ENCODE measurements around the gene SEMA5A.

GRCh38 chr5:9505225-9505624 is 40.6 kb downstream of the SEMA5A start:
- no peak for TF ChIP-seq POLR2AphosphoS5 (IDR thresholded peaks at IDR 0.05; ENCODE audit: low read depth)
- TF ChIP-seq CTCF (IDR thresholded peaks at IDR 0.05; ENCODE audit: insufficient read depth, low read length) = no peak
- no peak for TF ChIP-seq SPI1 (IDR thresholded peaks at IDR 0.05; ENCODE audit: borderline replicate concordance, low read depth)
- TF ChIP-seq REST (IDR thresholded peaks at IDR 0.05; ENCODE audit: insufficient replicate concordance, low read depth) = no peak
- no peak for TF ChIP-seq GABPA (IDR thresholded peaks at IDR 0.05; ENCODE audit: low read depth)
